Thoracic aorta (tissue), 2 donors: ENCODE results near the gene TRPM3. TPM values are rescaled to one million over a fixed set of nuclear protein-coding genes. Genes with fewer than 3 reads are reported as not detected.

Source experiments
- ATAC-seq: fragments of 150-250 bp; one replicate; pipeline ENCODE4 v1.8.0; 2017; ENCODE audit warnings: low read depth; ENCODE audit not compliant: insufficient number of reproducible peaks, low FRiP score
- DNase-seq: peaks from one replicate; pipeline ENCODE4 v3.0.0-alpha.2; 2020; ENCODE audit warnings: low spot score
- H3K27ac ChIP-seq, 2 donors: fragments of 200-600 bp; sonication (generic); 1 replicate in 1 of 2; 2 replicates in 1 of 2; pipeline ENCODE4 v1.5.1; 2016; ENCODE audit warnings: mild to moderate bottlenecking in 2 of 2, moderate library complexity in 2 of 2
- H3K27me3 ChIP-seq: fragments of 200-600 bp; sonication (generic); replicated peaks from 2 replicates; pipeline ENCODE4 v1.6.0; 2016; ENCODE audit warnings: mild to moderate bottlenecking; ENCODE audit not compliant: insufficient read depth
- H3K36me3 ChIP-seq: fragments of 200-600 bp; sonication (generic); one replicate; pipeline ENCODE4 v1.5.1; 2016
- H3K4me1 ChIP-seq, 2 donors: fragments of 200-600 bp; sonication (generic); 1 replicate in 1 of 2; 2 replicates in 1 of 2; pipeline versions ENCODE4 v1.5.1 to v1.6.0; 2016; ENCODE audit warnings: low read depth in 2 of 2, mild to moderate bottlenecking in 1 of 2; ENCODE audit not compliant: control insufficient read depth in 1 of 2
- H3K4me3 ChIP-seq: fragments of 200-600 bp; sonication (generic); 2 replicates; pipeline ENCODE4 v1.5.1; 2016; ENCODE audit warnings: mild to moderate bottlenecking
- H3K9me3 ChIP-seq: fragments of 200-600 bp; sonication (generic); 2 replicates; pipeline ENCODE4 v1.5.1; 2016
- CTCF ChIP-seq: fragments of 200-600 bp; sonication (generic); IDR thresholded peaks from one replicate; pipeline ENCODE4 v1.5.1; 2019; ENCODE audit warnings: antibody characterized with exemption
- total RNA-seq, 2 donors: library from RNA; depleted of rRNA; stranded (reverse); fragments of >200 nt; gene quantifications; one replicate each; pipeline versions ENCODE4 v1.1.0 to v1.2.3, GENCODE V29; 2016

TRPM3 gene
- total RNA-seq, 2 donors from 2014 or later, result 2.1 to 5.0 TPM

- Histone ChIP-seq H3K27me3 (no peaks in the 10 kb centered on the region), H3K9me3 (no peaks in the 10 kb centered on the region), H3K36me3 (no peaks in the 10 kb centered on the region), H3K27ac (no peak overlapping the region), H3K4me1 (no peaks in the 10 kb centered on the region), H3K4me3 (no peak overlapping the region)
- no peak for DNase-seq
- TF ChIP-seq CTCF, result no peak
- ATAC-seq, result no peak
These were observed 174.3 kb downstream of the TRPM3 start for GRCh38 chr9:70947086-70947485.

- Histone ChIP-seq H3K4me3 (no peak overlapping the region), H3K27me3 (no peaks in the 10 kb centered on the region), H3K36me3 (no peaks in the 10 kb centered on the region), H3K27ac (no peak overlapping the region), H3K9me3 (no peaks in the 10 kb centered on the region), H3K4me1 (no peaks in the 10 kb centered on the region)
- DNase-seq, result no peak
- ATAC-seq, result no peak
- TF ChIP-seq CTCF, result no peak
These were observed 176.1 kb downstream of the TRPM3 start for GRCh38 chr9:70945301-70945700.

GRCh38 chr9:70941191-70941590, 180.2 kb downstream of the TRPM3 start:
- H3K36me3 ChIP-seq, result no peaks in the 10 kb centered on the region
- no peak overlapping the region for H3K27ac ChIP-seq
- TF ChIP-seq CTCF, result no peak
- DNase-seq, result no peak
- ATAC-seq, result no peak
- no peak overlapping the region for H3K4me3 ChIP-seq
- H3K27me3 ChIP-seq, result no peaks in the 10 kb centered on the region
- H3K9me3 ChIP-seq, result no peaks in the 10 kb centered on the region
- H3K4me1 ChIP-seq, result peaks cover 0 to 12% of the 10 kb centered on the region in 2 donors

GRCh38 chr9:70940605-70941004, 180.8 kb downstream of the TRPM3 start:
- DNase-seq, result no peak
- H3K9me3 ChIP-seq, result no peaks in the 10 kb centered on the region
- no peak for TF ChIP-seq CTCF
- H3K4me1 ChIP-seq, result peaks cover 0 to 18% of the 10 kb centered on the region in 2 donors
- ATAC-seq, result no peak
- no peak overlapping the region for H3K4me3 ChIP-seq
- no peak overlapping the region for H3K27ac ChIP-seq
- H3K36me3 ChIP-seq, result no peaks in the 10 kb centered on the region
- no peaks in the 10 kb centered on the region for H3K27me3 ChIP-seq

GRCh38 chr9:70936536-70936935, 184.9 kb downstream of the TRPM3 start:
- Histone ChIP-seq H3K4me1 (peaks cover 0 to 37% of the 10 kb centered on the region in 2 donors), H3K9me3 (no peaks in the 10 kb centered on the region), H3K36me3 (no peaks in the 10 kb centered on the region), H3K27me3 (no peaks in the 10 kb centered on the region), H3K4me3 (no peak overlapping the region), H3K27ac (no peak overlapping the region)
- DNase-seq (no peak), ATAC-seq (no peak)
- no peak for TF ChIP-seq CTCF
